HepG2 (cell line): Measurements from ENCODE around the gene PPP1R8. TPM values are rescaled to one million over a fixed set of nuclear protein-coding genes. Genes with fewer than 3 reads are reported as not detected.

Experiments
- FOXO4 ChIP-seq: sonication (generic); formaldehyde crosslinking; conservative IDR thresholded peaks from 2 replicates; pipeline ENCODE4 v1.8.1; 2023; ENCODE audit warnings: missing genetic modification reagents
- GATAD2A ChIP-seq: IDR thresholded peaks from 2 replicates; pipeline ENCODE4 v1.6.1; 2016
- IRF2 ChIP-seq: IDR thresholded peaks from 2 replicates; pipeline ENCODE4 v1.6.1; 2018; ENCODE audit warnings: missing genetic modification reagents, missing compliant biosample characterization
- MXI1 ChIP-seq: IDR thresholded peaks from 3 replicates; pipeline ENCODE4 v1.6.1; 2012; ENCODE audit warnings: low read depth, low read length, inconsistent platforms, borderline replicate concordance
- NFATC3 ChIP-seq: sonication (generic); formaldehyde crosslinking; IDR thresholded peaks from 2 replicates; pipeline ENCODE4 v1.5.1; 2020; ENCODE audit warnings: mild to moderate bottlenecking, missing genetic modification reagents
- NR3C1 ChIP-seq: sonication (generic); formaldehyde crosslinking; IDR thresholded peaks from 2 replicates; pipeline ENCODE4 v1.4.0; 2020; ENCODE audit warnings: missing genetic modification reagents
- PAWR ChIP-seq: sonication (generic); formaldehyde crosslinking; IDR thresholded peaks from 2 replicates; pipeline ENCODE4 v1.4.0; 2020; ENCODE audit warnings: missing genetic modification reagents, mild to moderate bottlenecking, borderline replicate concordance
- POGK ChIP-seq: sonication (generic); formaldehyde crosslinking; conservative IDR thresholded peaks from 2 replicates; pipeline ENCODE4 v1.8.0; 2022; ENCODE audit warnings: mild to moderate bottlenecking, moderate library complexity, missing genetic modification reagents
- PREB ChIP-seq: sonication (generic); formaldehyde crosslinking; IDR thresholded peaks from 2 replicates; pipeline ENCODE4 v1.4.0; 2020; ENCODE audit warnings: missing genetic modification reagents
- SALL2 ChIP-seq: sonication (generic); formaldehyde crosslinking; IDR thresholded peaks from 2 replicates; pipeline ENCODE4 v1.8.1; 2023; ENCODE audit warnings: mild to moderate bottlenecking, missing genetic modification reagents, inconsistent platforms
- SIN3B ChIP-seq: fragments of 150-350 bp; IDR thresholded peaks from 2 replicates; pipeline ENCODE4 v1.6.1; 2014; ENCODE audit warnings: low read length
- SNAPC4 ChIP-seq: sonication (generic); formaldehyde crosslinking; IDR thresholded peaks from 2 replicates; pipeline ENCODE4 v1.4.0; 2020; ENCODE audit warnings: mild to moderate bottlenecking, missing genetic modification reagents
- ZBTB1 ChIP-seq: sonication (generic); formaldehyde crosslinking; IDR thresholded peaks from 2 replicates; pipeline ENCODE4 v1.4.0; 2020; ENCODE audit warnings: missing genetic modification reagents, borderline replicate concordance
- ZFY ChIP-seq: sonication (generic); formaldehyde crosslinking; IDR thresholded peaks from 2 replicates; pipeline ENCODE4 v1.4.0; 2020; ENCODE audit warnings: missing genetic modification reagents
- ZMAT5 ChIP-seq: sonication (generic); formaldehyde crosslinking; IDR thresholded peaks from 2 replicates; pipeline ENCODE4 v1.5.0; 2020; ENCODE audit warnings: mild to moderate bottlenecking, low read depth, missing genetic modification reagents, borderline replicate concordance
- ZNF670 ChIP-seq: sonication (generic); formaldehyde crosslinking; IDR thresholded peaks from 2 replicates; pipeline ENCODE4 v1.8.0; 2022; ENCODE audit warnings: mild to moderate bottlenecking, missing genetic modification reagents, borderline replicate concordance
- ZNF691 ChIP-seq: sonication (generic); formaldehyde crosslinking; IDR thresholded peaks from 2 replicates; pipeline ENCODE4 v1.4.0; 2020; ENCODE audit warnings: missing genetic modification reagents, low read depth, mild to moderate bottlenecking, borderline replicate concordance
- polyA plus RNA-seq, 8 experiments: library from polyadenylated mRNA; depleted of rRNA in 3 of 8; stranded (reverse) in 7 of 8; unstranded in 1 of 8; fragments of >200 nt; fragmentation: Illumina TruSeq in 4 of 8; extraction: Trizol in 4 of 8; gene quantifications; 2 replicates each; pipeline versions ENCODE4 v1.2.1 to v1.2.3, GENCODE V29; 2011 to 2016; ENCODE audit warnings: low read depth in 4 of 8, missing spikeins in 1 of 8, mixed read lengths in 1 of 8; ENCODE audit not compliant: insufficient read depth in 1 of 8
- total RNA-seq, 5 experiments: library from RNA; depleted of rRNA; stranded (reverse); fragments of >200 nt; fragmentation: Illumina TruSeq; extraction: Trizol; gene quantifications; 2 replicates each; pipeline ENCODE4 v1.2.3, GENCODE V29; 2016; ENCODE audit warnings: low read depth in 1 of 5

PPP1R8 gene
- total and polyA plus RNA-seq, 2 of the 13 experiments (the other 11 are each of a cell fraction or from before 2014, with no cell fraction given) = 38.3 to 62.2 TPM

- TF ChIP-seq ZMAT5 (CRISPR knock-in tag) (no peak), SNAPC4 (no peak), SALL2 (CRISPR knock-in tag) (peak; percentile 64; the same call in 1 of the 2 replicates), ZBTB1 (CRISPR knock-in tag) (no peak), GATAD2A (CRISPR knock-in tag) (peak; percentile 62), ZNF691 (CRISPR knock-in tag) (no peak), POGK (CRISPR knock-in tag) (peak; percentile 64), FOXO4 (CRISPR knock-in tag) (0 out of 2 replicates have a peak, but pooled peaks have one; percentile 67), ZFY (CRISPR knock-in tag) (peak; percentile 89), NFATC3 (no peak), NR3C1 (CRISPR knock-in tag) (no peak), MXI1 (peak; percentile 84; the same call in 1 of the 3 replicates), PREB (no peak), PAWR (CRISPR knock-in tag) (no peak), SIN3B (peak; percentile 65; the same call in 1 of the 2 replicates), ZNF670 (peak; percentile 93), IRF2 (CRISPR knock-in tag) (peak; percentile 80; the same call in 1 of the 2 replicates)
Observed at GRCh38 chr1:27830621-27831440, at the start of gene PPP1R8 (continued).
